ENCODE data around the gene FOXRED2. TPM values are rescaled to one million over a fixed set of nuclear protein-coding genes. Genes with fewer than 3 reads are reported as not detected.

Gene FOXRED2
- total RNA-seq, 2 donors from 2014 or later: 3.6 to 14.3 TPM

DNA sequence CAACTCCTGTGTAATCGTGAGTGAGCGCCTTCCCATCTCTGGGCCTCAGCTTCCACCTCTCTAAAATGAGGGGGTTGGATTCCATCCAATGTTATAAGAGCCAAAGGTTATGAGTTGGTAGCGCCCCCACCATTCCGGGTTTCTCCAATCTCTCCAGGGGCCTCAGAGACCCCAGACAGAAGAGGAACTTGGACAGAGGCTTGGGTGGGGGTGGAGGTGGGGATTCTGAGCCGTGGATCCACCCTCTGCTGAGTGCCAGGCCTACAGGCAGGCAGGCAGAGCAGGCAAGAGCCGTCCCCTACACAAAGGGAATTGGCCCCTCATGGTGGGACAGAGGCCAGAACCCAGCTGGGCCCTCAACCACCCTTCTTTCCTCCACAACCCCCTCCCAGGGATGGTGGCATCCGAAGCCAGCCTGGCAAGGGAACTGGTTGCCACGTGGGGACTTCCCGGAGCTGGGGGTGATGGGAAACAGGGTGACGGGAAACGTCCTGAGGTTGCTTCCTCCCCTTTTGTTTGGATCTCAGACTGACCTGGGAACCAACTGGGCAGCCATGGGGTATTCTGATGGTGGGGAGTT lies 57.2 kb downstream of the FOXRED2 start:
- TF ChIP-seq CTCF (IDR thresholded peaks at IDR 0.05): no peak
- Histone ChIP-seq H3K27ac (no peak overlapping the region), H3K9ac (ENCODE audit: low read depth in 2 of 2, low read length in 2 of 2) (peak overlapping the region; percentile 28 to 40), H3K4me3 (no peak overlapping the region), H3K9me3 (no peaks in the 10 kb centered on the region), H3K4me1 (peaks cover 13% of the 10 kb centered on the region), H3K27me3 (no peaks in the 10 kb centered on the region), H3K36me3 (no peaks in the 10 kb centered on the region)
- intact Hi-C loops (cut with DNase I): no loop called here
- no peak for DNase-seq

GRCh38 chr22:36447632-36448031 lies 59.2 kb downstream of the FOXRED2 start:
- TF ChIP-seq CTCF (IDR thresholded peaks at IDR 0.05): no peak
- Histone ChIP-seq H3K27ac (no peak overlapping the region), H3K9me3 (no peaks in the 10 kb centered on the region)

DNA sequence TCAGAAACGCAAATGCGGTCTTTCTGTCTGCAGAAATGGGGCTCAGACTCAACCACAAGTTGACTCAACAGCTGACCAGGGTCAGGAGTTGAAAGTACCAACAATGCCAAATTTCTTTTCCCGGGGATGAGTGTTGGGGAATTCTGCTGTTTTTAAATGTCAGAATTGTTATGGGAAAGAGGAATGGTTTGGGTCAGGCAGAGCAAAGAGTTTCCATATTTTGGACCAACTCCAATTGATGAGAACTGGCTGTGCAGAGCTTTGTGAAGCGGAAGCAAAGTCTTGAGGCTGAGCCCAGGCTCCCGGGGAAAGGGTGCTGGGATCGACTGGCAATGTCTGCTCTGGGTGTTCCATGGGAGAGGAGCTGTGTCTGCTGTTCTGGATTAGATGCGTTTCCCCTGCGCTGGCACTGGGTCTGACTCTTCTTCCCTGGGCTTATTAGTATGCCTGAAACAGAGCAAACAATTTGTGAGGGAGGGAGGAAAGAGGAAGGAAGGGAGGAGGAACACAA lies 61.6 kb downstream of the FOXRED2 start:
- DNase-seq: no peak
- TF ChIP-seq CTCF (IDR thresholded peaks at IDR 0.05): no peak
- H3K4me3 ChIP-seq: no peak overlapping the region
- no peaks in the 10 kb centered on the region for H3K9me3 ChIP-seq
- H3K36me3 ChIP-seq: no peaks in the 10 kb centered on the region
- peak overlapping the region in 1 of 2 donors; percentile 29 for H3K9ac ChIP-seq (ENCODE audit: low read depth in 2 of 2, low read length in 2 of 2)
- no peaks in the 10 kb centered on the region for H3K27me3 ChIP-seq
- peak overlapping the region; percentile 14 for H3K27ac ChIP-seq
- no peaks in the 10 kb centered on the region for H3K4me1 ChIP-seq
- intact Hi-C loops (cut with DNase I): no loop called here

More at GRCh38 chr22:36447632-36448031, 59.2 kb downstream of the FOXRED2 start:
- intact Hi-C loops (cut with DNase I): no loop called here
- H3K4me1 ChIP-seq: peaks cover 5% of the 10 kb centered on the region
- no peak overlapping the region for H3K4me3 ChIP-seq
- no peaks in the 10 kb centered on the region for H3K27me3 ChIP-seq
- peak overlapping the region; percentile 30 to 66 for H3K9ac ChIP-seq (ENCODE audit: low read depth in 2 of 2, low read length in 2 of 2)
- DNase-seq: no peak
- no peaks in the 10 kb centered on the region for H3K36me3 ChIP-seq

DNA sequence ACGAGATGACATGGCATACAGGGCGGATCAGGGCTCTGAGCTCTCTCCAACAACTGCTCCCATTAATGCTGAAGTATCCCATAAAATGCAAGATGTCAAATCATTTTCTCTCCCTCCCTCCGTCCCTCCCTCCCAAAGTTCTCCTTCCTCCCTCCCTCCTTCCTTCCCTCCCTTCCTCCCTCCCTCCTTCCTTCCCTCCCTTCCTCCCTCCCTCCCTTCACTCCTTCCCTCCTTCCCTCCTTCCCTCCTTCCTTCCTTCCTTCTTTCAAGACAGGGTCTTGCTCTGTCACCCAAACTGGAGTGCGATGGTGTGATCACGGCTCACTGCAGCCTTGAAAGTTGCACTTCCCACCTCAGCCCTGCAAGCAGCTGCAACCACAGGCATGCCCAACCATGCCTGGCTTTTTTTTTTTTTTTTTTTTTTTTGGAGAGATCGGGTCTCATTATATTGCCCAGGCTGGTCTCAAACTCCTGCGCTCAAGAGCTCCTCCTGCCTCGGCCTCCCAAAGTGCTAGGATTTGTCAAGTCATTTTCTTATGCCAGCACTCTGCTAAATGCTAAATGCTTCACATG lies 63.6 kb downstream of the FOXRED2 start:
- Histone ChIP-seq H3K4me3 (no peak overlapping the region), H3K27ac (no peak overlapping the region), H3K9me3 (no peaks in the 10 kb centered on the region), H3K27me3 (no peaks in the 10 kb centered on the region), H3K36me3 (no peaks in the 10 kb centered on the region), H3K4me1 (peaks cover 3% of the 10 kb centered on the region), H3K9ac (ENCODE audit: low read depth in 2 of 2, low read length in 2 of 2) (peak overlapping the region in 1 of 2 donors; percentile 64)
- DNase-seq: no peak
- intact Hi-C loops (cut with DNase I): no loop called here
- TF ChIP-seq CTCF (IDR thresholded peaks at IDR 0.05): no peak

DNA sequence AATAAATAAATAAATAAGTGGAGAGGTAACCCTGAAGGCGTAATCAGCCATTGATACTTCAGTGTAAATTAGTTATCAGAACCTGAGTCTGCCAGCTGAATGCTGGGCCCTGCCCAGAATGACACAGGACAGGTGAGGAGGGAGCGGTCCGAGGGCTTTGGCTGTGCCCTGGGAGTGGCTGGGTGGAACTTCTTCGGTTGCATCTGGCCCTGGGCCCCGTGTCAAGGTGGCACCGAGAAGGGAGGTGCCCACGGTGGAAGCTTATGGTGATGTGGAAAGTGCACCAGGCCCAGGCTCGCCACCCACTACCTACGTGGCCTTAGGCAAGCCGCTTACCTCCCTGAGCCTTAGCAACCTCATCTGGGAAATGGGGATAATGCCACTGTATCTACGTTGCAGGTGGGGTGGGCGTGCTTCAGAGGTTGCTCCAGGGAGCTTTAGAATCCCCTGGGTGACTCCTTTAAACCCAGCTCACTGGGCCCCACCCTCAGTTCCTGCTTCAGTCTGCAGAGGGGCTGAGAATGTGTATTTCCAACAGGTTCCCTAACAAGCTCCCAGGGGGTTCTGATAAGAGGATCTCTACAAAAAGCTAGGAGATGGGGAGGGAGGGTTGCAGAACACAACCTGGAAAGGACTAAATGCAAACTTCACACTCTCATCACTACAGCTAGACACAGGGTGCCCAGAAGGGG lies 64.2 kb downstream of the FOXRED2 start:
- peaks cover 3% of the 10 kb centered on the region for H3K4me1 ChIP-seq
- H3K36me3 ChIP-seq: no peaks in the 10 kb centered on the region
- H3K27me3 ChIP-seq: no peaks in the 10 kb centered on the region
- H3K4me3 ChIP-seq: no peak overlapping the region
- peak overlapping the region in 1 of 2 donors; percentile 64 for H3K9ac ChIP-seq (ENCODE audit: low read depth in 2 of 2, low read length in 2 of 2)
- H3K9me3 ChIP-seq: no peaks in the 10 kb centered on the region
- peak; percentile 85 for DNase-seq
- no peak for TF ChIP-seq CTCF (IDR thresholded peaks at IDR 0.05)
- peak overlapping the region; percentile 50 for H3K27ac ChIP-seq
- intact Hi-C loops (cut with DNase I): no loop called here
